Neural cell (in vitro differentiated cells): ENCODE measurements around the gene MMP1.

ENCODE experiments used
- EP300 ChIP-seq: fragments of 450-650 bp; conservative IDR thresholded peaks from 2 replicates; pipeline ENCODE4 v1.6.1; 2014; ENCODE audit warnings: antibody characterized with exemption, mild to moderate bottlenecking, moderate library complexity; ENCODE audit not compliant: poor library complexity, severe bottlenecking
- MXI1 ChIP-seq: fragments of 450-650 bp; conservative IDR thresholded peaks from 2 replicates; pipeline ENCODE4 v1.6.1; 2014; ENCODE audit warnings: antibody characterized with exemption, mild to moderate bottlenecking; ENCODE audit not compliant: poor library complexity, severe bottlenecking
- POLR2AphosphoS5 ChIP-seq: IDR thresholded peaks from 2 replicates; pipeline ENCODE4 v1.6.1; 2012
- SMC3 ChIP-seq: fragments of 450-650 bp; conservative IDR thresholded peaks from 2 replicates; pipeline ENCODE4 v1.6.1; 2014; ENCODE audit warnings: antibody characterized with exemption, mild to moderate bottlenecking, moderate library complexity; ENCODE audit not compliant: poor library complexity
- TF ChIP-seq, protein P1 (sequence below): fragments of 450-650 bp; IDR thresholded peaks from 2 replicates; pipeline ENCODE4 v1.5.1; 2014; ENCODE audit warnings: antibody characterized with exemption, mild to moderate bottlenecking, moderate library complexity; ENCODE audit not compliant: poor library complexity, severe bottlenecking

- no peak for TF ChIP-seq POLR2AphosphoS5
- TF ChIP-seq SMC3 = no peak
- TF ChIP-seq, protein P1, sequence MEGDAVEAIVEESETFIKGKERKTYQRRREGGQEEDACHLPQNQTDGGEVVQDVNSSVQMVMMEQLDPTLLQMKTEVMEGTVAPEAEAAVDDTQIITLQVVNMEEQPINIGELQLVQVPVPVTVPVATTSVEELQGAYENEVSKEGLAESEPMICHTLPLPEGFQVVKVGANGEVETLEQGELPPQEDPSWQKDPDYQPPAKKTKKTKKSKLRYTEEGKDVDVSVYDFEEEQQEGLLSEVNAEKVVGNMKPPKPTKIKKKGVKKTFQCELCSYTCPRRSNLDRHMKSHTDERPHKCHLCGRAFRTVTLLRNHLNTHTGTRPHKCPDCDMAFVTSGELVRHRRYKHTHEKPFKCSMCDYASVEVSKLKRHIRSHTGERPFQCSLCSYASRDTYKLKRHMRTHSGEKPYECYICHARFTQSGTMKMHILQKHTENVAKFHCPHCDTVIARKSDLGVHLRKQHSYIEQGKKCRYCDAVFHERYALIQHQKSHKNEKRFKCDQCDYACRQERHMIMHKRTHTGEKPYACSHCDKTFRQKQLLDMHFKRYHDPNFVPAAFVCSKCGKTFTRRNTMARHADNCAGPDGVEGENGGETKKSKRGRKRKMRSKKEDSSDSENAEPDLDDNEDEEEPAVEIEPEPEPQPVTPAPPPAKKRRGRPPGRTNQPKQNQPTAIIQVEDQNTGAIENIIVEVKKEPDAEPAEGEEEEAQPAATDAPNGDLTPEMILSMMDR = no peak
- TF ChIP-seq MXI1 = no peak
- no peak for TF ChIP-seq EP300
Observed at GRCh38 chr11:102829316-102830000, 31.5 kb upstream of the MMP1 start.
